WTC11 (cell line): ENCODE measurements around the gene GPS2. TPM values are rescaled to one million over a fixed set of nuclear protein-coding genes. Genes with fewer than 3 reads are reported as not detected.

Experiments
- ATAC-seq: fragments of 200-7000 bp; cut with Tn5 transposase; 2 replicates; pipeline ENCODE4 v1.10.0; 2021; ENCODE audit warnings: mild to moderate bottlenecking, moderate library complexity
- CTCF ChIA-PET: fragments of 300-600 bp; sonication (Branson Sonifier 250); formaldehyde crosslinking; loops from one replicate; lab custom pipeline; 2021; ENCODE audit warnings: antibody characterized with exemption; lab: Charles Lee
- POLR2A ChIA-PET: fragments of 350-600 bp; sonication (Branson Sonifier 250); formaldehyde crosslinking; loops from one replicate; lab custom pipeline; 2021; ENCODE audit warnings: antibody characterized with exemption; lab: Charles Lee
- DNase-seq: peaks from one replicate; pipeline ENCODE4 v3.0.0; 2021; ENCODE audit warnings: low spot score
- H3K27ac Mint-ChIP-seq: 2 replicates; pipeline ENCODE4 v1.8.0; 2021; ENCODE audit warnings: mixed read lengths
- H3K27me3 Mint-ChIP-seq: 2 replicates; pipeline ENCODE4 v1.8.0; 2021; ENCODE audit warnings: low read depth, mild to moderate bottlenecking, moderate library complexity, mixed read lengths
- H3K36me3 Mint-ChIP-seq: 2 replicates; pipeline ENCODE4 v1.8.0; 2021; ENCODE audit warnings: mixed read lengths
- H3K4me1 Mint-ChIP-seq: 2 replicates; pipeline ENCODE4 v1.8.0; 2022; ENCODE audit warnings: mixed read lengths
- H3K4me3 Mint-ChIP-seq: 2 replicates; pipeline ENCODE4 v1.8.0; 2021; ENCODE audit warnings: mild to moderate bottlenecking, moderate library complexity, mixed read lengths
- H3K9me3 Mint-ChIP-seq: 2 replicates; pipeline ENCODE4 v1.8.0; 2021; ENCODE audit warnings: mixed read lengths
- CREB1 ChIP-seq: sonication (generic); formaldehyde crosslinking; IDR thresholded peaks from 2 replicates; pipeline ENCODE4 v1.8.0; 2023; ENCODE audit warnings: mild to moderate bottlenecking, missing genetic modification reagents
- ESRRA ChIP-seq: sonication (generic); formaldehyde crosslinking; IDR thresholded peaks from 2 replicates; pipeline ENCODE4 v1.8.1; 2022; ENCODE audit warnings: mild to moderate bottlenecking, missing genetic modification reagents, borderline replicate concordance
- ETV6 ChIP-seq: sonication (generic); formaldehyde crosslinking; IDR thresholded peaks from 2 replicates; pipeline ENCODE4 v1.8.1; 2022; ENCODE audit warnings: mild to moderate bottlenecking, missing genetic modification reagents
- FOXJ3 ChIP-seq: sonication (generic); formaldehyde crosslinking; IDR thresholded peaks from 2 replicates; pipeline ENCODE4 v1.9.0; 2021; ENCODE audit warnings: missing genetic modification reagents, mild to moderate bottlenecking, borderline replicate concordance
- FOXK1 ChIP-seq: sonication (generic); formaldehyde crosslinking; IDR thresholded peaks from 2 replicates; pipeline ENCODE4 v1.8.0; 2022; ENCODE audit warnings: mild to moderate bottlenecking, moderate library complexity, missing genetic modification reagents
- GRHL2 ChIP-seq: fragments of 250-450 bp; sonication (Bioruptor Pico); IDR thresholded peaks from 2 replicates; pipeline ENCODE4 v1.8.0; 2022; ENCODE audit warnings: mild to moderate bottlenecking, moderate library complexity; ENCODE audit not compliant: insufficient replicate concordance, severe bottlenecking
- JAZF1 ChIP-seq: fragments of 250-450 bp; sonication (Bioruptor Pico); IDR thresholded peaks from 2 replicates; pipeline ENCODE4 v1.9.0; 2021; ENCODE audit warnings: moderate library complexity, mild to moderate bottlenecking, inconsistent platforms
- NFE2L1 ChIP-seq: sonication (generic); formaldehyde crosslinking; IDR thresholded peaks from 2 replicates; pipeline ENCODE4 v1.8.1; 2023; ENCODE audit warnings: missing genetic modification reagents
- OVOL2 ChIP-seq: fragments of 250-450 bp; sonication (Bioruptor Pico); IDR thresholded peaks from 2 replicates; pipeline ENCODE4 v1.9.0; 2021; ENCODE audit warnings: mild to moderate bottlenecking, borderline replicate concordance
- SMAD3 ChIP-seq: sonication (generic); formaldehyde crosslinking; IDR thresholded peaks from 2 replicates; pipeline ENCODE4 v1.8.0; 2022; ENCODE audit warnings: missing genetic modification reagents, mild to moderate bottlenecking, borderline replicate concordance
- SP1 ChIP-seq: sonication (generic); formaldehyde crosslinking; conservative IDR thresholded peaks from 2 replicates; pipeline ENCODE4 v1.8.1; 2022; ENCODE audit warnings: missing genetic modification reagents
- ZBTB21 ChIP-seq: sonication (generic); formaldehyde crosslinking; IDR thresholded peaks from 2 replicates; pipeline ENCODE4 v1.8.1; 2023; ENCODE audit warnings: mild to moderate bottlenecking, missing genetic modification reagents, borderline replicate concordance
- ZNF263 ChIP-seq: sonication (generic); formaldehyde crosslinking; IDR thresholded peaks from 2 replicates; pipeline ENCODE4 v1.8.1; 2022; ENCODE audit warnings: low read depth, mild to moderate bottlenecking, moderate library complexity, missing genetic modification reagents
- ZNF416 ChIP-seq: fragments of 250-450 bp; sonication (Bioruptor Pico); IDR thresholded peaks from 2 replicates; pipeline ENCODE4 v1.9.0; 2021; ENCODE audit warnings: mild to moderate bottlenecking, inconsistent platforms
- ZNF671 ChIP-seq: fragments of 250-450 bp; sonication (Bioruptor Pico); IDR thresholded peaks from 2 replicates; pipeline ENCODE4 v1.8.0; 2021; ENCODE audit warnings: mild to moderate bottlenecking
- total RNA-seq: library from RNA; stranded (reverse); gene quantifications from 3 replicates; pipeline ENCODE4 v1.2.3, GENCODE V29; 2021
- TF ChIP-seq, protein P1 (sequence below): fragments of 250-450 bp; sonication (Bioruptor Pico); IDR thresholded peaks from 2 replicates; pipeline ENCODE4 v1.9.0; 2021; ENCODE audit warnings: moderate library complexity, mild to moderate bottlenecking, inconsistent platforms, borderline replicate concordance
- TF ChIP-seq, protein P2 (sequence below): sonication (generic); formaldehyde crosslinking; conservative IDR thresholded peaks from 2 replicates; pipeline ENCODE4 v1.8.1; 2023; ENCODE audit warnings: mild to moderate bottlenecking, low read depth, missing genetic modification reagents, moderate library complexity
- TF ChIP-seq, protein P3 (sequence below): fragments of 250-450 bp; sonication (Bioruptor Pico); IDR thresholded peaks from 2 replicates; pipeline ENCODE4 v1.9.0; 2021; ENCODE audit warnings: mild to moderate bottlenecking
- TF ChIP-seq, protein P4 (sequence below): sonication (generic); formaldehyde crosslinking; IDR thresholded peaks from 2 replicates; pipeline ENCODE4 v1.8.1; 2023; ENCODE audit warnings: mild to moderate bottlenecking, missing genetic modification reagents, moderate library complexity
- TF ChIP-seq, protein P5 (sequence below): sonication (generic); formaldehyde crosslinking; IDR thresholded peaks from 2 replicates; pipeline ENCODE4 v1.8.1; 2022; ENCODE audit warnings: mild to moderate bottlenecking, missing genetic modification reagents, moderate library complexity, borderline replicate concordance
- TF ChIP-seq, protein P6 (sequence below): sonication (generic); formaldehyde crosslinking; IDR thresholded peaks from 2 replicates; pipeline ENCODE4 v1.8.1; 2023; ENCODE audit warnings: mild to moderate bottlenecking, missing genetic modification reagents, moderate library complexity
- TF ChIP-seq, protein P7 (sequence below): sonication (generic); formaldehyde crosslinking; IDR thresholded peaks from 2 replicates; pipeline ENCODE4 v1.8.1; 2022; ENCODE audit warnings: low read depth, mild to moderate bottlenecking, moderate library complexity, missing genetic modification reagents, borderline replicate concordance
- TF ChIP-seq, protein P8 (sequence below): sonication (generic); formaldehyde crosslinking; IDR thresholded peaks from 2 replicates; pipeline ENCODE4 v1.8.1; 2022; ENCODE audit warnings: low read depth, missing genetic modification reagents, borderline replicate concordance

The GPS2 gene
- total RNA-seq, 1 experiment from 2014 or later, result 55.9 TPM

DNA sequence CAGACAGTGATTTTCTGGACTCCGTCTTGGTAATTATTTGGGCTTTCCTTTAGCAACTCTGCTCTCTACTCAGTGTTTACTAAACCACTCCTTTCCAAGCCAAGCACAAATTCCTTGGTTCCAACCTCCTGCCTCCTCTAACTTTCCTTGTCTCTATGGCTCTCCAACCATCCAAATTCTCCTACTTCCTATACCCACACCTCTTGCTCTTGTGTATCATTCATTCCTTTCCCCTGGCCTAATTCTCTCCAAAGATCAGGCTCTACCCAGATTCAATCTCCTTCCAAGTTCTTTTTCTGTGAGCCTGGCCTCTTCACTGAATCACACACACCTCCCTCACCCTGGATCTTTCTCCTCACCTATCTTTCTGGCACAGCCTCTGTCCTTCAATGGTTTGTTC lies 12.8 kb upstream of the GPS2 start (continued):
- TF ChIP-seq, protein P1, sequence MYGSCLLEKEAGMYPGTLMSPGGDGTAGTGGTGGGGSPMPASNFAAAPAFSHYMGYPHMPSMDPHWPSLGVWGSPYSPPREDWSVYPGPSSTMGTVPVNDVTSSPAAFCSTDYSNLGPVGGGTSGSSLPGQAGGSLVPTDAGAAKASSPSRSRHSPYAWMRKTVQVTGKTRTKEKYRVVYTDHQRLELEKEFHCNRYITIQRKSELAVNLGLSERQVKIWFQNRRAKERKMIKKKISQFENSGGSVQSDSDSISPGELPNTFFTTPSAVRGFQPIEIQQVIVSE (CRISPR knock-in tag), result no peak
- TF ChIP-seq ZNF416 (CRISPR knock-in tag), result no peak
- TF ChIP-seq ZNF671 (CRISPR knock-in tag), result no peak

DNA sequence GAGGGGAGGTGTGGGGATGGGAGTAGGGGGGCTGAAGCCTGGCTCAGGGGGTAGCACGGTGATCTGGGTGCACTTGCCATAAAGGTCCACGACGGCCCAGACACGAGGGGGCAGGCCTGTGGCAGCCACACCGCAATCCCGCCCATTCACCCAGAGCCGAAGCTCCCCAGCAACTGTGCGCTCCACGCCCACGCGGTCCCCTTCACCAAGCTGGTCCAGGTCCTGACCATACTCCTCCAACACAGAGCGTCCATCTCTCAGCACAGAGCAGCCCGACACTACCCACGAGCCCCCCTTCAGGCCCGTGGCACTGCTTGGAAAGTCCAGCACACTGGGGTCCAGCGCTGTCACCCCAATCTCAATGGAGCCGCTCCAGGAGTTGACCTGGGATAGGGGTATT lies 12.3 kb upstream of the GPS2 start:
- Mint-ChIP-seq H3K36me3 (peaks cover 23% of the 10 kb centered on the region), H3K4me3 (peak overlapping the region; percentile 93), H3K4me1 (peaks cover 20% of the 10 kb centered on the region), H3K27me3 (no peaks in the 10 kb centered on the region), H3K27ac (no peak overlapping the region), H3K9me3 (no peaks in the 10 kb centered on the region)
- POLR2A ChIA-PET, result no interaction called here
- TF ChIP-seq, protein P2, sequence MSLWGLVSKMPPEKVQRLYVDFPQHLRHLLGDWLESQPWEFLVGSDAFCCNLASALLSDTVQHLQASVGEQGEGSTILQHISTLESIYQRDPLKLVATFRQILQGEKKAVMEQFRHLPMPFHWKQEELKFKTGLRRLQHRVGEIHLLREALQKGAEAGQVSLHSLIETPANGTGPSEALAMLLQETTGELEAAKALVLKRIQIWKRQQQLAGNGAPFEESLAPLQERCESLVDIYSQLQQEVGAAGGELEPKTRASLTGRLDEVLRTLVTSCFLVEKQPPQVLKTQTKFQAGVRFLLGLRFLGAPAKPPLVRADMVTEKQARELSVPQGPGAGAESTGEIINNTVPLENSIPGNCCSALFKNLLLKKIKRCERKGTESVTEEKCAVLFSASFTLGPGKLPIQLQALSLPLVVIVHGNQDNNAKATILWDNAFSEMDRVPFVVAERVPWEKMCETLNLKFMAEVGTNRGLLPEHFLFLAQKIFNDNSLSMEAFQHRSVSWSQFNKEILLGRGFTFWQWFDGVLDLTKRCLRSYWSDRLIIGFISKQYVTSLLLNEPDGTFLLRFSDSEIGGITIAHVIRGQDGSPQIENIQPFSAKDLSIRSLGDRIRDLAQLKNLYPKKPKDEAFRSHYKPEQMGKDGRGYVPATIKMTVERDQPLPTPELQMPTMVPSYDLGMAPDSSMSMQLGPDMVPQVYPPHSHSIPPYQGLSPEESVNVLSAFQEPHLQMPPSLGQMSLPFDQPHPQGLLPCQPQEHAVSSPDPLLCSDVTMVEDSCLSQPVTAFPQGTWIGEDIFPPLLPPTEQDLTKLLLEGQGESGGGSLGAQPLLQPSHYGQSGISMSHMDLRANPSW (CRISPR knock-in tag), result no peak
- TF ChIP-seq SP1 (CRISPR knock-in tag), result no peak
- no peak for TF ChIP-seq ETV6 (CRISPR knock-in tag)
- TF ChIP-seq NFE2L1, result no peak
- TF ChIP-seq, protein P3, sequence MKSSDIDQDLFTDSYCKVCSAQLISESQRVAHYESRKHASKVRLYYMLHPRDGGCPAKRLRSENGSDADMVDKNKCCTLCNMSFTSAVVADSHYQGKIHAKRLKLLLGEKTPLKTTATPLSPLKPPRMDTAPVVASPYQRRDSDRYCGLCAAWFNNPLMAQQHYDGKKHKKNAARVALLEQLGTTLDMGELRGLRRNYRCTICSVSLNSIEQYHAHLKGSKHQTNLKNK (CRISPR knock-in tag), result no peak
- TF ChIP-seq, protein P4, sequence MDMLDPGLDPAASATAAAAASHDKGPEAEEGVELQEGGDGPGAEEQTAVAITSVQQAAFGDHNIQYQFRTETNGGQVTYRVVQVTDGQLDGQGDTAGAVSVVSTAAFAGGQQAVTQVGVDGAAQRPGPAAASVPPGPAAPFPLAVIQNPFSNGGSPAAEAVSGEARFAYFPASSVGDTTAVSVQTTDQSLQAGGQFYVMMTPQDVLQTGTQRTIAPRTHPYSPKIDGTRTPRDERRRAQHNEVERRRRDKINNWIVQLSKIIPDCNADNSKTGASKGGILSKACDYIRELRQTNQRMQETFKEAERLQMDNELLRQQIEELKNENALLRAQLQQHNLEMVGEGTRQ (CRISPR knock-in tag), result no peak
- TF ChIP-seq, protein P5, sequence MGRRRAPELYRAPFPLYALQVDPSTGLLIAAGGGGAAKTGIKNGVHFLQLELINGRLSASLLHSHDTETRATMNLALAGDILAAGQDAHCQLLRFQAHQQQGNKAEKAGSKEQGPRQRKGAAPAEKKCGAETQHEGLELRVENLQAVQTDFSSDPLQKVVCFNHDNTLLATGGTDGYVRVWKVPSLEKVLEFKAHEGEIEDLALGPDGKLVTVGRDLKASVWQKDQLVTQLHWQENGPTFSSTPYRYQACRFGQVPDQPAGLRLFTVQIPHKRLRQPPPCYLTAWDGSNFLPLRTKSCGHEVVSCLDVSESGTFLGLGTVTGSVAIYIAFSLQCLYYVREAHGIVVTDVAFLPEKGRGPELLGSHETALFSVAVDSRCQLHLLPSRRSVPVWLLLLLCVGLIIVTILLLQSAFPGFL, result no peak
- no peak for TF ChIP-seq FOXK1 (CRISPR knock-in tag)
- TF ChIP-seq, protein P6, sequence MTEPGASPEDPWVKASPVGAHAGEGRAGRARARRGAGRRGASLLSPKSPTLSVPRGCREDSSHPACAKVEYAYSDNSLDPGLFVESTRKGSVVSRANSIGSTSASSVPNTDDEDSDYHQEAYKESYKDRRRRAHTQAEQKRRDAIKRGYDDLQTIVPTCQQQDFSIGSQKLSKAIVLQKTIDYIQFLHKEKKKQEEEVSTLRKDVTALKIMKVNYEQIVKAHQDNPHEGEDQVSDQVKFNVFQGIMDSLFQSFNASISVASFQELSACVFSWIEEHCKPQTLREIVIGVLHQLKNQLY (CRISPR knock-in tag), result no peak
- TF ChIP-seq OVOL2, result no peak
- TF ChIP-seq, protein P7, sequence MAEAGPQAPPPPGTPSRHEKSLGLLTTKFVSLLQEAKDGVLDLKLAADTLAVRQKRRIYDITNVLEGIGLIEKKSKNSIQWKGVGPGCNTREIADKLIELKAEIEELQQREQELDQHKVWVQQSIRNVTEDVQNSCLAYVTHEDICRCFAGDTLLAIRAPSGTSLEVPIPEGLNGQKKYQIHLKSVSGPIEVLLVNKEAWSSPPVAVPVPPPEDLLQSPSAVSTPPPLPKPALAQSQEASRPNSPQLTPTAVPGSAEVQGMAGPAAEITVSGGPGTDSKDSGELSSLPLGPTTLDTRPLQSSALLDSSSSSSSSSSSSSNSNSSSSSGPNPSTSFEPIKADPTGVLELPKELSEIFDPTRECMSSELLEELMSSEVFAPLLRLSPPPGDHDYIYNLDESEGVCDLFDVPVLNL (CRISPR knock-in tag), result no peak
- no peak for TF ChIP-seq ZNF671 (CRISPR knock-in tag)
- no peak for ATAC-seq
- CTCF ChIA-PET, result interaction anchor here (2.3 kb wide), 1 partner anchor 17 kb away, joined by 6 read pairs; no protein-coding TSS in a partner anchor
- DNase-seq, result no peak

DNA sequence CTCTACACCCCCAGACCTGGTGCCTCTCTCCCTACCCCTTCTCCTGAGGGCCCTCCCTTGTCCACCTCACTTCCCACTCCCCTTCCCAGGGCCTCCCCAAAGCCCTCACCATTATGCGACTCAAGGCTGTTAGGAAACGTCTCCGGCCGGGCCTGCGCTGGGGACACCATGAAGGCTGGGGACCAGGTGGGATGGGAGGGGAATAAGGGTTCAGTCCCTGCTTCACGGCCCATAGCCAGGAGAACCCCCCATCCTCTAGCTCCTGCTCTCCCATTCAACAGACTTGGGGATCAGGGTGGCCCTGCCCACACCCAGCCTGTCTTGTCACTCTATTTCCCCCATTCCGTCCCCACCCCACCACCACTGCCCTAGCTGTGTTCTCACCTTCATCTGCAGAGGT lies 11.9 kb upstream of the GPS2 start:
- H3K9me3 Mint-ChIP-seq, result no peaks in the 10 kb centered on the region
- ATAC-seq (no peak), DNase-seq (no peak)
- POLR2A ChIA-PET, result no interaction called here
- H3K4me3 Mint-ChIP-seq, result no peak overlapping the region
- CTCF ChIA-PET, result interaction anchor here (0.7 to 2.3 kb wide), 2 partner anchors 17 to 47 kb away, joined by 4 to 6 read pairs; no protein-coding TSS in a partner anchor
- H3K4me1 Mint-ChIP-seq, result peaks cover 16% of the 10 kb centered on the region
- peaks cover 27% of the 10 kb centered on the region for H3K36me3 Mint-ChIP-seq
- no peak overlapping the region for H3K27ac Mint-ChIP-seq
- no peaks in the 10 kb centered on the region for H3K27me3 Mint-ChIP-seq
- TF ChIP-seq JAZF1 (CRISPR knock-in tag), result no peak
- TF ChIP-seq ESRRA (CRISPR knock-in tag), result no peak
- no peak for TF ChIP-seq GRHL2
- TF ChIP-seq NFE2L1, result no peak
- TF ChIP-seq SMAD3 (CRISPR knock-in tag), result no peak
- no peak for TF ChIP-seq ZBTB21 (CRISPR knock-in tag)
- TF ChIP-seq CREB1, result no peak
- TF ChIP-seq, protein P3 (CRISPR knock-in tag), result no peak
- TF ChIP-seq, protein P1 (CRISPR knock-in tag), result no peak
- no peak for TF ChIP-seq ZNF263 (CRISPR knock-in tag)
- TF ChIP-seq, protein P8, sequence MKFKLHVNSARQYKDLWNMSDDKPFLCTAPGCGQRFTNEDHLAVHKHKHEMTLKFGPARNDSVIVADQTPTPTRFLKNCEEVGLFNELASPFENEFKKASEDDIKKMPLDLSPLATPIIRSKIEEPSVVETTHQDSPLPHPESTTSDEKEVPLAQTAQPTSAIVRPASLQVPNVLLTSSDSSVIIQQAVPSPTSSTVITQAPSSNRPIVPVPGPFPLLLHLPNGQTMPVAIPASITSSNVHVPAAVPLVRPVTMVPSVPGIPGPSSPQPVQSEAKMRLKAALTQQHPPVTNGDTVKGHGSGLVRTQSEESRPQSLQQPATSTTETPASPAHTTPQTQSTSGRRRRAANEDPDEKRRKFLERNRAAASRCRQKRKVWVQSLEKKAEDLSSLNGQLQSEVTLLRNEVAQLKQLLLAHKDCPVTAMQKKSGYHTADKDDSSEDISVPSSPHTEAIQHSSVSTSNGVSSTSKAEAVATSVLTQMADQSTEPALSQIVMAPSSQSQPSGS (CRISPR knock-in tag), result no peak
- no peak for TF ChIP-seq FOXJ3
